Muscle of arm (tissue), 12 donors: Measurements from ENCODE around the gene MAEA. TPM values are rescaled to one million over a fixed set of nuclear protein-coding genes. Genes with fewer than 3 reads are reported as not detected.
A peak's percentile ranks its signal among the peaks of the same experiment; 100 is the strongest.

Source experiments
- DNase-seq: peaks from one replicate; pipeline ENCODE4 v3.0.0-alpha.2; 2013
- polyA plus RNA-seq, 12 donors: library from polyadenylated mRNA; unstranded; fragments of 120-200 nt; gene quantifications; one replicate each; pipeline ENCODE4 v1.2.1, GENCODE V29; 2013; ENCODE audit not compliant: insufficient read length in 12 of 12

Gene MAEA
- polyA plus RNA-seq, 12 donors: 27.3 to 58.0 (median 35.1) TPM; not detected in 1

DNA sequence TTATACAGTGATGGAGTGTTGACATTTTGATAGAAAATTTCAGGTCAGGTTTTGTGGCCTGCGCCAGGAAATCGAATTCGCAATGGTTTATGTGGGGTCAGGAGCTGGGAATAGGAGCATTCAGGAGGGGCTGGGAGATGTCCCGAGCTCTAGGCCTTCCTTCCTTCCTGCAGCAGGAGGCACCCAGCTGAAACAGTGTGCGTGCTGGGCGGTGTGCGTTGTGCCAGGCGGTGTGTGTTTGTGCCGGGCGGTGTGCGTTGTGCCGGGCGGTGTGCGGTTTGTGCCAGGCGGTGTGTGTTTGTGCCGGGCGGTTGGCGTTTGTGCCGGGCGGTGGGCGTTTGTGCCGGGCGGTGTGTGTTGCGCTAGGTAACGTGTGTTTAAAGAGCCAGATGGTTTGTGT, 59.1 kb downstream of the MAEA start:
- no peak for DNase-seq

DNA sequence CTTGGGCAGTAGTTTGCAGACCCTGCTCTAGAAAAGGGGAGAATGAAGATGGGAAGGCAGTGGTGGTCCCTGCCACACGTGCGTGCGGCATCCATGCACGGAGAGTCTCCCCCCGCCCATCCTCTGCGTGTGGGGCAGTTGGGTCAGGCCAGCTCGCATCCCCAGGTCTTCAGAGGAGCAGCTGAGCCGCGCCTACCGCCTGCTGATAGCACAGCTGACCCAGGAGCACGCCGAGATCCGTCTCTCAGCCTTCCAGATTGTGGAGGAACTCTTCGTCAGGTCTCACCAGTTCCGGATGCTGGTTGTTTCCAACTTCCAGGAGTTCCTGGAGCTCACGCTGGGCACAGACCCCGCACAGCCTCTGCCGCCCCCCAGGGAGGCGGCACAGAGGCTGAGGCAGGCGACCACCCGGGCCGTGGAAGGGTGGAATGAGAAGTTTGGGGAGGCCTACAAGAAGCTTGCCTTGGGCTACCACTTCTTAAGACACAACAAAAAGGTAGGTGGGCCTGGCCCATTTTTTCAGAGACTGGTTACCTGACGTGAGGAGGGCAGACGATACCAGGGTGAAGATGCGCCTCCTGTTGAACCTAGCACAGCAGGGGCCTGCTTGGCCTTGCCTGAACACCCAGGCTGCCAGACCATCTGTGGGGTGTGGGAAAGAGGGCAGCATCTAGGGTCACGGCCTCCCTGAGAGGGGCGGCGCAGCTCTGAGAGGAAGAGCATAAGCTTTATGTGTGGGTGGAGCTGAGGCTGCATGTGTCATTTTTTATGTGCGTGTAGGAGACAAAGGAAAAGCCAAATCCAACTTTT, 59.9 kb downstream of the MAEA start:
- no peak for DNase-seq

DNA sequence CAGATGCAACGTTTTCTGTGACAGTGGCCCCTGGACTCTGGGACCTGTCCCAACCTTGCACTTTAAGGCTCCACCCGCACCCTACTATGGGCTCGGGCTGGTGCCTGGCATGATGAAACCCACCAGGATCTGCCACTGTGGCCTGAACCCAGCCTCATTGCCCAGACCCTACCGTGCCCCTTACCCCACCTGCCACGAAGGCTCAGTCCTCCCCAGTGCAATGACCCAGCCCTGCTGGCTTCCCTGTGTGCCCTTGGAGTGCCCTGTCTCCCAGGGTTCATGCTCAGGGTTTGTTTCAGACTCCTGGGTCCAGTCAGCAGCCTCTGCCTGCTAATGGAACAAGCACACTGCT, 60.5 kb downstream of the MAEA start:
- no peak for DNase-seq

DNA sequence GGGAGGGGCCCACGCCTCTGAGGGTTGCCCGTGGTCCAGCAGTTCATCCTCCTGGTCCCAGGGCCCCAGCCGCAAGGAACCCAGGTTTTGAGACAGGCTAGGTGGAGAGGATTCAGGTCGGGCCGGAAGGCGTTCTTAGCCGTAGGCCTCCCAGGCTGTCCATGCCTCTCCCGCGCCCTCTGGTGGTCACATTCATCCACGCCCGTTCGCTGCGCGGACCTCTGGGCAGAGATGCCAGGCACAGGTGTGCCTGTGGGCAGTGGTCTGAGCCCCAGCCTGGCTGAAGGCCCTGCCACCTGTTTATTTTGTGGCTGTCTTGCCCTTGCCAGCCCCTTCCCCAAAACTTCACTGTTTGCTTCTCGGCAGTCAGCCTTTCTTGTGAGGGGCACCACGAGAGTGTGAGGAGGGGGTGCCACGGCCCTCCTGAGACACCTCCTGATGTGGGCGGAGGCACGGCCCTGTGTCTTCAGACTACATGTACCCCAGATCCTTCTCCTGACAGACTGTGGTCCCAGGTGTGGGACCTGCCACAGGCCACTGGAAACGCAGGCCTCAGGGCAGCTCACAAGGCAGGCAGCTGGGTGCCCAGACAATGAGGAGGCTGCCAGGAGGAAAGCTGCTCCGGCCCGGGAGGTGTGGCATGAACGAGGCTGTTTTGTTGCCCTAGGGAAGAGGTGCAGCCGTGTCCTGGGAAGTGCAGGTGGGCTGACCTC, 62.3 kb downstream of the MAEA start:
- peak; percentile 80 for DNase-seq

DNA sequence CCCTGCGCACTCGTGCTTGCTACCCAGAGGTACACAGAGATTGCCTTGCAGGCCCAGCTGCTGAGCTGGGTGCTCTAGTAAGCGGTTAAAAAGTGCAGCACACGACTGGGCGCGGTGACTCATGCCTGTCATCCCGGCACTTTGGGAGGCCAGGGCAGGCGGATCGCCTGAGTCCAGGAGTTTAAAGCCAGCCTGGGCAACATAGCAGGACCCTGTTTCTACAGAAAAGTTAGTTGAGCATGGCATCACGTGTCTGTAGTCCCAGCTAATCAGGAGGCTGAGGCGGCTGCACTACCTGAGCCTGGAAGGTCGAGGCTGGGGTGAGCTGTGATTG, 62.8 kb downstream of the MAEA start:
- no peak for DNase-seq

DNA sequence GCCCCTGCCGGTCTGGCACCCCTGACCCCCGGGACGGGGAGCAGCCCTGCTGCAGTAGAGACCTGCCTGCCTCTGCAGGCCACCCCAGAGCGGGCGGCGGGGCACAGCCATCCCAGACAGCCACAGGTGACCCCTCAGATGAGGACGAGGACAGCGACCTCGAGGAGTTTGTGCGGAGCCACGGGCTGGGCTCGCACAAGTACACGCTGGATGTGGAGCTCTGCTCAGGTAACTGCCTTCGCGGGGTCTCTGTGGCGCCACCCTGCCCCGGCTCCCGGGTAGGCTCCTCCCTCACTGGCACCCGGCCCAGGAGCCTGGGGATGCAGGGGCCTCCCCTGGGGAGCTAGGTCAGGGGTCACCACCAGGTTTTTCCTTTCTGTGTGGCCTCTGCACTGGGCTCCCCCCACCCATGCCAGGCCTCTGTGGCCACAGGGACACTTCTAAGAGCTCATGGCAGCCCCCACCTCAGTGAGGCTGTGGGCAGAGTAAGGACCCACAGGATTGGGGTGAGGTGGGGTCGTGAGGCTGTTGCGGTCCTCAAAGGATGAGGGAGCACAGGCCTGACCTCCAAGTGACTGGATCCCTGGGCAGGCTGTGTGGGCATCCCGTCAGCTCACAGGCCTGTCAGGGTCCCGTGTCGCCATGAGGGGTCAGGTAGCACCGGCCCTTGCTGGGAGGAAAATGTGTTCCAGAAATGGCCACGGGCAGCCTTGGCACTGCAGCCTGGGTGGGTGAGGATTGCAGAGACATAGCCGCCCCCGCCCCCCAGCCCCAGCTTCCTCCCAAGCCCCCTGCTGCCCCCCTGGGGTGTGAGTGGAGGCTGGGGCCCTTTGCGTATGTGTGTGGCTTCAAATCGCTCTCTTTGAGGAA, 63.7 kb downstream of the MAEA start:
- DNase-seq: no peak

DNA sequence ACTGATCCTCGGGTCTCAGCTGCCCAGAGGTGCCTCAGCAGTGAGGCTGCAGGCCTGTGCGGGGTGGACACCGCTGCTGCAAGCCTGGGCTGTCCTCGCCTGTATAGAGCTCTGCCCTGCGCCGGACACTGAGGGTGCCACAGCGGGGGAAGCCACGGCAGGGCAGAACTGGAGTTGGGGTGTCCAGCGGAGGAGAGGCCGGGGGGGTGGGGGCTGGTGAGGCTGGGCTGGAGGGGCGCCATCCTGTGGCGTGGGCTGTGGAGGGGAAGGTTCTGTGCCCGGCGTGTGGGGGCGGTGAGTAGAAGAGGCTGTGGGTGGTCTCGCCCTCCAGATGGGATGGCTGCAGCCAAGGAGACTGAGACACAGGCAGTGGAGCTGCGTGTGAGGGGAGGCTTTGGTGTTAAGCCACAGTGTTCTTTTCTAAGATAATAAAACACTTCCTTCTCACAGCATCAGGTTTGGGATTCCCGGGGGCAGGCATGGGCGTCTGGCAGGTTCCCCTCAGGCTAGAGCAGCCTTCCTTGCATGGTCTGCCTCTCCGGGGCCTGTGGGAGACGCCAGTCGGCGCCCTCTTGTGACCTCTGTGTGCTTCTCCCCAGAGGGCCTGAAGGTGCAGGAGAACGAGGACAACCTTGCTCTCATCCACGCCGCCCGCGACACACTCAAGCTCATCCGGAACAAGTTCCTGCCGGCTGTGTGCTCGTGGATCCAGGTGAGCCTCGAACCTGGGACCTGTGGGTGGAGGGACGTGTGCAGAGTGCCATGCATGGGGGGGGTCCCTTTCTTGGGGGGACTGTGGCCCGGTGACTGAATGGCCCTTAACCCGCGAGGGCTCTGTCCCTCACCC, 64.7 kb downstream of the MAEA start:
- DNase-seq: no peak

DNA sequence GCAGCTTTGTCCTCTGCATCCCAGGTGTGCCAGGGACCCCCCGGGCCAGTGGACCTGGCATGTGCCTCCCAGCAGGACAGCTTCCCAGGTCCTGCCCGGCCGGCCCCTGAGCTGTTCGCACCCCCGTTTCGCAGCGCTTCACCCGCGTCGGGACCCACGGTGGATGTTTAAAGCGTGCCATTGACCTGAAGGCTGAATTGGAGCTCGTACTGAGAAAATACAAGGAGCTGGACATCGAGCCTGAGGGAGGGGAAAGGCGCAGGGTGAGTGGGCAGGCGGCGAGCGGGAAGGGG, 65.2 kb downstream of the MAEA start:
- no peak for DNase-seq

DNA sequence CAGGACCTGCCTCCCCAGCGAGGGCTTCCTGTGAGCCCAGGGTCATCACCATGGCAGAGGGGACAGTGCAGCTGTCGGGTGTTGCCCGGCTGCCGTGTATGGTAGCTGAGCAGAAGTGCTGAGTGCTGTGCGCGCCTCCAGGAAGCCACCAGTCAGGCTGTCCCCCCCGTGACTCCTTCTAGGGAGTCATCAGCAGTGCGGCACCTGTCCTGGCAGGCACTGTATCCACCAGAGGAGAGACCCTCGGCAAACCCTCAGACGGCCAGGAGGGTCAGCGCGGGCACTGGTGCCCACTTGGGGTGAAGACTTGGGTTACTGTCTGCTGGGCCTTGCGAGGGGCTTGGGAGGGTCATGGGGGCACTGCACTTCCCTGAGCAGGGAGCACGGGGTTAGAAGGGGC, 65.7 kb downstream of the MAEA start:
- DNase-seq: no peak

DNA sequence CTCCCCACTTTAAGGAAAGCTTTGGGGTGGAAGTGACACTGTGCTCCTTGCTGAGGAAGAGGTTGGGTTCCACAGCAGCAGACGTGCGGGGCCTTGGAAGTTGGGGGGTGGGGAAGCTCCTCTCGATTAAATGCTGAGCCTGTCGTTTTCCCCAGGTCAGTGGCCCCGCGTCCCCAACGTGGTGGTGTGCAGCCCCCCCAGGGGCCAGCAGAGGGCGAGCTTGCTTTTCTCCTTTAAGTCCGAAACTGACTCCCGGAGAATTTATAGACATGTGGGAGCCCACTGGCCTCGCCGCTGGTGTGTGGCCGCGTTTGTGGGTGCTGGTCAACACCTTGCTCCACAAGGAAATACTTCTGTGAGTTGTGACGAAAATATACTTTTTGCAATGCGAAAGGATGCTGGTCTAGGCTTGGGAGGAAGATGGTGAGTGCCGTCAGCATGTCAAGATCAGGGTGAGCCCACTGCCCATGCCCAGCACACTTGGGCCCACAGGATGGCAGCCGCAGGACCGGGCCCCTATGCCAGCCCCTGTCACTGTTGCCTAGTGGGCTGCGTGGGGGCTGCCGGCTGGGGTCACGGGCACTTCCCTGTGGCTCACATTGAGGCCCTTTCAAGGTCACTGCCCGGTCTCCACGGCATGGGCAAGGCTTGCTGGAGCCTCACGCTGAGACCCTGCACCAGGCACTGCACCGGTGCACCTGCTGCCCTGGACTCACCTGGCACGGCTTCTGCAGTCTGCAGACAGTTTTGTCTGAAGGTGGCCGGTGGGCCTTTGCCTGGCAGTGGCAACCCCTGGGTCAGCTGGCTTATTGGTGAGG, 66.7 kb downstream of the MAEA start:
- peak; percentile 50 for DNase-seq

DNA sequence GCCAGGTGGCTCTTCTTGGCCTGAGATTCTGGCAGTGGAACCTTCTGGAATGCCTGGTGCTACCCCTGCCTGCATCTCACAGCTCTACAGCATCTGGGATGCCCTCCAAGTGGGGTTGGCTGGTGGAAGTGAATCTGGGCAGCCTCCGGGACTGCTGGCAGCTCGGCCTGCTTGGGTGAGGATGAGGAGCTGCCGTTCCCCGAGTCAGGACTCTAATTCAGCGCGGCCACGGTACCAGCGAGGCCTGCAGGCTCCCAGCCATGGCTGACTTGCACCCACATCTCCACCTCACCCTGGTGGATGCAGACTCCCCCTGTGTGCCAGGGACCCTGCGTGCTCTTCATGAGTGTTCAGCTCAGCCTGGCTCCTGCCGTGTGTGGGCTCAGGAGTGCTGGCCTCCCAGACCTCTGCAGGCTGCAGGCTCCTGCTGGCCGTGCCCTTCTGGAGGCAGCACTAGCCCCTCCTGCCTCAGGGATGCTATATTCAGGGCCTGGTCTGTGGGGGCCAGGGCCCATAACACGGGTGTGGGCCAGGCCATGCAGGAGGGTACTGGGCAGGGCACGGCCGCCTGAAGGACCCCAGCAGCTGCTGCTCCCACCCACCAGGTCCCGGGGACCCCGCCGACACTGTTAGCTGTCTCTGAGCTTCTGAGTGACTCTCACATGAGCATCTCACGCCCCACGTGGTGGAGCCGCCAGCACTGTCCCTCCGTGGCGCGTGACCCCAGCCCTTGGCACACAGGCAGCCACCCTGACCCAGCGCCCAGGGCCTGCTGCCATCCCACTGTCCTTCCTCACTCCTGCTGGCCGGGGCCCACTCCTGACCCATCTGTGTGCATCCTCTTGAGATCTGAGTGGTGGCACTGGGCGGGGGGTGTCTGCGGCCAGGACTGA, 67.9 kb downstream of the MAEA start:
- DNase-seq: no peak

DNA sequence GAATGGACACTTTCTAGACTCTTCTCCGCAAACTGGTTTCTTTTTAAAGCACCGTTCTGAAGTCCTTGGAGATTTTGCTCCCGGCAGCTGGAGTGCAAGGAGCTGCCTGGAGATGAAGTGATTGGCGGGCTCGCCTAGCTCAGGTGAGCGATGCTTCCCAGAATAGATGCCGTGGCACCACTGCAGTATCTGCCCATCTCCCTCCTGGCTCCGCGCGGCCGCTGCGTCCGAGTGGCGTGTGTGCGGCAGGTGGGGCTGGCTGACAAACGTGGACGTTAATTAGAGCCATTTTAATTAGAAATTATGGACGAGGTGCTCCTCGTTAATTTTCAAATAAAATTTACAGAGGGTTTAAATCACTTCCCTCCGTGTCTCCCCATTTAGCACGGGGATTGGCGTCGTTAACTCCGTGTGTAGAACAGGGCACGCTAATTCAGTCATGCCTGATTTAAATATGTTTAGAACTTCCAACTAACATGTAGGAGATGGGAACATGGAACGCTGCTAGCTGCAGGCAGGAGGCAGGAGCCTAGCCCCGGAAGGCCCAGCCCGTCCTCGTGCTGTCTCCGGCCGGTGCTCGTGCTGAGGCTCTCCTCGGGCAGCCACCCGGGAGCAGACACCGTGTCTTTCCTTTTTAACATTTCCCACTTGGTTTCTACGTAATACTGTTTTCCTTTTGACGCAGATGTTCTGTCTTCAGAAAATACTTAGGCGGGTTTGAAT, 68.9 kb downstream of the MAEA start:
- DNase-seq: no peak

DNA sequence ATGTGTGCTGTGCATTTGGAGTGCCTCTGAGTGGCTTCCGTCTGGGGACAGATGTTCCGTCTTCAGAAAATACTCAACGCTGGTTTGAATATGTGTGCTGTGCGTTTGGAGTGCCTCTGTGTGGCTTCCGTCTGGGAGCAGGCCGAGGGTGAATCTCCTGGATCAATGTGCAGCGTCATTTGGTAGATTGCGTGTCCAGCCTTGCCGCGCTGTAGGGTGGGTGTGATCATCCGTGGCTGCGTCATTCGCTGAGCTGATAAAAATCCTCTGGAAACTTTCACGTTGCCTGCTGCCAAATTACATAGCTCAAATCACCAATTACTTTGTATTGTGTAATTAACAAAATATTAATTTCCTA, 69.4 kb downstream of the MAEA start:
- DNase-seq: no peak

DNA sequence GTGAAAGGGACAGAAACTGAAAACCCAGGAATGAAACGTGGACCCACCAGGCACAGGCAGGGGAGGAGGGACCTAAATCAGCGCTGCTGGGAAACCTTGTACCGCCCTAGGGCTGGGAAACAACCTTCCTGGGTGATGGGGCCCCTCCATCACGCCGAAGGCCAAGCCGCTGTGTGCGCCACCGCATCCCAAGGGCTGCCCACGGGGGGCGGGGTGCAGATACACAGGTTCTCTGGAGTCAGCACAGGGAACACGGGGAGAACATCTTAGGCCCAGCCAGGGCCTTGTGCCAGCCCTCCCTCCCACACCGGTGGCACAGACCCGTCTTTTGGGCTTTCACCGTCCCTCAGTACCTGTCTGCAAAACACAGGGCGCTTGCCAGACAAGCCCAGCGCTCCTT, 70.3 kb downstream of the MAEA start:
- DNase-seq: no peak

DNA sequence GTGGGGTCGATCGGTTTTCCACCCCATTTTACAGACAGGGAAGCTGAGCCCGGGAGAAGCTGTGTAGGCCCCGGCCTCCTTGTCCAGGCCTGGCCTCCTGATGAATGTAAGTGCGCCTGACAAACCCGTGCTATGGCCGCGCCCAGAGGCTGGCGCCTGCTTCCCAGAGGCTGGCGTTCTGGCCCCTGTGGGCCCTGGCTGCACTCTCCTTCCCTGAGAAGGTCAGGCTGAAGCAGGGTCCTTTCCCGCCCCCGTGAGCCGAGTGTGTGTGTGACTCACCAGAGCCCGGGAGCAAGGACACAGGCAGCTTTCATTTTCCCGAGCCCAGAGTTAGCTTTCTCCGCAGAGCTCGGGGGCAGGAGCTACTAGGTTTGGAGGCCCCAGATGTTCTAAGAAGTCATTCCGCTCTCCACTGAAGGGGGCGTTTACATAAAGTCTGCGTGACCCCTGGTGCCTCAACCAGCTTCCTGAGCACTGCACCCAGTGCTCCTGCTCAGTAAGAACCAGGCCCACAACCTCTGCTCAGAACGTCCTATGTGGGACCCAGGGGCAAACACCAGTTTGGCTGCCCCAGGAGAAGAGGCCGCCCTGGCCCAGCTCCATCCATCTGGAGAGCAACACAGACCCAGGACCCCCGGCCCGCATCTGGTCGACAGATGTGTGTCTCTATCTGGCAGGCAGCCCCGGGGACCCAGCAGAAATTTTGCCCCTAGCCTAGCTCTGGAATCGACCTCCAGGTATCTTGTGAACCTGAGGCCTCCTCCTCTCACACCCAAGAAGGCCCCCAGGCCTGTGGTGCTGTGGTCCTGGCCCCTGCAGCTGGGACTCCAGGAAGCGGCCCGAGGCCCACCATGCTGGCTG, 71.0 kb downstream of the MAEA start:
- no peak for DNase-seq

DNA sequence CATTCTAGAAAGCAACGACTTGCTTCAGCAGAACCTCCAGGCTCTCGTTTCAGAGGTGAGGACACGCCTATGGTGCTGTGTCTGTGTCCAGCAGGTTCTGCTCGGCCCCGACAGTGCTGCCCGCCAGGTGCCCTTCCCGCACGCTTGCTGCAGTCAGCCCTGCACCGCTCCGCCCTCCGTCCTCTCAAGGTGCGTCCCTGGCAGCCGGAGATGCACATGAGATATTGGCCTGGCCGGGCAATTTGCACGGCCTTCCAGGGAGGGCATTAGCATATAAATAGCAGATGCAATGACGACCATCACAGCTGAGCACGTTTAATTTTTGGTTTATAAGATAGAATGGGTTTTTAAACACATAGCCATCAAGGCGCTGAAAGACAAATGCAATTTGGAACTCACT, 71.7 kb downstream of the MAEA start:
- DNase-seq: no peak

DNA sequence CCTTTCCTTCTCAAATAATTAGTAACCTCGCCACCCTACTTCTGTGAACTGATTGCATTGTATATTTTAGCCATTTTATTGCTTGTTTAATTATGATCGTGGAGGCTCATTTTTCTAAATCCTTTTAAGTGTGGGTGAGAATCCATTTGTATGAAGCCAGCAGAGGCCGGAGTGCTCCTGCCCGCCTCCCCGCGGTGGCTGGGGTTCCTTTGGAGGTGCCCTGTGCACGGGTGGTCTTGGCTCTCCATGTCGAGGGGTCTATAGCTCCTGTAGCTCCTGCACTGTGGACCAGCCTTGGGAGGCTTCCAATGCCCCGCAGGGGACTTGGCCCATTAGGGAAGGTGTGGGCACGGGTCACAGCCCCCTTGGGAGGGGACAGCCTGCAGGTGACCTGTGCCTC, 72.4 kb downstream of the MAEA start:
- no peak for DNase-seq

DNA sequence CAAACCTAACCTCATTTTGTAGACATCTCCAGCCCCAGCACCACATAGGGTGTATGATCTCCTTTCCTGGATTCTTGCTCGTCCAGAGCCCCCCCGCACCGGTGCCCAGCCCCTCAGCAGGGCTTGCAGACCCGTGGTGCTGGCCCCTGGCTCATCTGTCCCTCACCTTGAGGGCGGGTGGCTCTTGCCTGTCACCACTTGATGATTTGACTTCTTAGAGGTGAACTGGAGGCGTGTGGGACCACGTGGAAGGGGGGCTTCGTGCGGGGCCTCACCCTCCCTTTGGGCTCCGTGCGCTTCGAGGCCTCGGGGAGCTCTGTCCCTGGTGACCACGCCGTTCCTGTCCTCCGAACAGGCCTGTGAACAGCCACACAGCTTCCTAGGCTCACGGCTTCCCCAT, 72.8 kb downstream of the MAEA start:
- DNase-seq: no peak
